Measurements from ENCODE around the gene DENND1B.
A peak's percentile ranks its signal among the peaks of the same experiment; 100 is the strongest.

The DENND1B gene

DNA sequence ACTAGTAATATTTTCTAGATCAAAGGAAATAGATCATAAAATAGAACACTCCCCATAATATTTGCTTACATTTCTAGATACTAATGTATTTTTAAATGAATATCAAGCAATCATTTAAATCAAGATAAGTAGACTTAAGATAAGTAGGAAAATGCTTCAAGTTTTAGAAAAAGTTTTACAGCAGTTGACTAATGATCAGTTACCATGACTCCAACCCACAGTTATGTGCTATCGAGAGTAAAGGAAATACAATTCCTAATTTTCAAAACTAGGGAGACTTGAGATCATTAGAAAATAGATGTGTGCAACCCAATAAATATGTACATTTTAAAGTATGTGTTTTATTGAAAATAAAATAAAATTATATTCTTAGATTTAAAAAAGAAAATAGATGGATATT, 95.0 kb downstream of the DENND1B start:
- no peak for DNase-seq

DNA sequence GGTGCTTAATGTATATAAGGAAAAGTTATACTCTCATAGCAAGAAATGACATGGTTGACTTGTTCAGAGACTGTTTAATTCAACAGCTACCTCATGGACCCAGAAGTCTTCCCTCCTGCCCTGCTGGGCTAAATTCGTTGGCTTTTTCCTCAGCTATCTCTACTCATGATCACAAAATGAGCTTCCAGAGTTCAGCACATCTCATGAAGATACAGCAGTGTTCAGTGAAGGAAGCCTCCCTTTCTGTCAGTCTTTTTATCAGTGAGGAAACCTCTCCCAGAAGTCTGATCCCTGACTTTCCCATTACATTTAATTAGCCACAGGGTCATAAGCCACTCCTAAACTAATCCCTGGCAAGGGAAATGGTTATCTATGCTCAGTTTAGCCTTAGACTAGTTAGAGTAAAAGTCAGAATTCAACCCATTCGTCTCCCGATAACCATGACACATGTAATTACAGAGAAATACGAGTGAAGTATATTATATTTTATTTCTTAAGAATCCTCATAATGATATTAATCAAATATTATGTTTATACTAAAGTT, 97.5 kb downstream of the DENND1B start:
- DNase-seq = no peak

DNA sequence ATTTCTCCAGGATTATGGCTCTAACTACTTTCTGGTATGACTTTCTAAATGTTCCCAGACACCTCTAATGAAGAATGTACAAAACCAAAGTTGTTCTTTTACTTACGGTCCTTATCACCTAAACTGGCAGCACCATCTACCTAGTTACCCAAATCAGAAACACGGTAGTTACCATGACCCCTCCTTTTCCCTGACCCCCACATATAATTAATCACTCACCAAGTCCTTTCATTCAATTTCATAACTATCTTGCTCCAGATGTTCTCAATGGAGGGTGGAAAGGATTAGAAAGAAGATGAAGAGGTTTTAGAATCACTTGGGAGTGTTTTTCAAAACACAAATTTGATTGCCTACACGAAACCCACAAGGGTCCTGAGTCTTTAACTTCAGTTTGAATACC, 98.0 kb downstream of the DENND1B start:
- no peak for DNase-seq

DNA sequence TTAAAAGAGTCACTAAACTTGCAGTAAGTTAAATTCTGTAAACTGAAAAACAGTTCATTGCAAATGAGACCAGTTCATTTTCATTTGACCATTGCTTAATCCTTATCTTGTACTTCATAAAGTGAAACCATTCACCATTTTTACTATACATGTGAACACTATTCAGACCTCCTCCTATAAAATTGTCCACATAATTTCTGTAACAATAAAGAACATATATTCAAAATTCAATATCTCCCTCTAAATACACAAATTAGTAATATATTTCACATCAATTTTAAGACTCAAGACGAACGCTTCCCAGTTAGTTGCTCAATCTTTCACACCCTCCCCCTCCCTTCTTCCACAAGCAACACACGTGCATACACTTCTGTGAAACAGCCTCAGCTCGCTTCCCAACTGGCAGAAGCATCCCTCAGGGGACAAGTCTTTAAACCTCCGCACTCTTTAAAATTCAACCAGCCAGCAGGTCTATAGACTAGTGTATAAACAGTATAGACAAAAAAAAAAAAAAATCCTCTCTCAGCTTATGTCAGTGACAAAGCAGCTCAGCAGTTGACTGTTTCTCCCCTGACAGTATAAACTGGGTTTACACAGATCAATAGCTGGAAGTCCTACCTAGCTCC, 99.6 kb downstream of the DENND1B start:
- no peak for DNase-seq

DNA sequence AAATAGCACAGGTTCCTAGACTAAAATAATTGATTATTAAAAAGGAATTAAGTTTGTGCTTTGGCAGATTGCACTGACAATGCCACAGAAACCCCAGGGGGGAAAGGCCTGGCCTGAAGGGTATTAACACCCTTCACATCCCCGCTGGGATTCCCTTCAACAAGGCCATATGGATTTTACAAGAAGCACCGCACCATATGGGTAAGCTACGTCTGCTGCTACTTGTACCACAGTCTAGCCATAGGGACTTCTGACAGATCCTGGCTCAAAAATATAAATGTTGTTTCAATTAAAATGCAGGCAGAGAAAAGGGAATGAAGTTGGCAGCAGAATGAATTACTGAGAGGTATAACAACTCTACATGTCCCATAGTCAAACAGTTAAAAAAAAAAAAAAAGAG, 101.0 kb downstream of the DENND1B start:
- DNase-seq = no peak

DNA sequence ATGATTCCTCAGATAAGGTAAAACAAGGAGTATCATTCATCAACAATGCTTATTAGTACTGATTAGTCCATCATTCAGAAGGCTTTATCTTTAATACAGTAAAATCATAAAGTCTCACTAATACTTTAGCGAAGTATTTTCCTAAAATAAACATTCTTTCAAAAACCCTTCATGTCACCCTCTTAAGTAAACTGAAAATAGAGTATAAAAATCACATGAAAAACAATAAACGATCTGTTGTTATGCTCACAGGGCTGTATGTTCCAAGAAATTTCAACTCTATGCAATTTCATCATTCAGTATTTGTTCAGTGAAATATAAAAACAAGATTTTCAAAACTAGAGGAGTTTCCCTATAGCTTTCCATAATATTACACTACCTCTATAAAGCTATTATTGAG, 102.0 kb downstream of the DENND1B start:
- no peak for DNase-seq

DNA sequence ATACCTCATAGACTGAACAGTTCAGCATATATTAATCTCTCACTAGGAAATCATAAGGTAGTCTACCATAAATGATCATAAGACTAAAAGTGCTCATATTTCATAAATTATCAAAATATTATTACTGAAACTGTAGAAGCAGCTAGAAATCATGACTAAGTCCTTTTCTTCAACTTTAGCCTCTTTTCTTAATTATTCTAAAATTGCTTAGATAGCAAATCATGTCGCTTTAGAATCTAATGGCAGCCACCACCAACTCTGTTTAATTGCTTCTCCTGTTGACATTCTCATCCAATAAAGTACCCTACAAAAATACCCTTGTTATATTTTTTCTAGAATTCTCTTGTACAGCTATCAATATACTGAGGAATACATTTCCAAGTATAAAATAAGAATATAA, 102.9 kb downstream of the DENND1B start:
- no peak for DNase-seq

DNA sequence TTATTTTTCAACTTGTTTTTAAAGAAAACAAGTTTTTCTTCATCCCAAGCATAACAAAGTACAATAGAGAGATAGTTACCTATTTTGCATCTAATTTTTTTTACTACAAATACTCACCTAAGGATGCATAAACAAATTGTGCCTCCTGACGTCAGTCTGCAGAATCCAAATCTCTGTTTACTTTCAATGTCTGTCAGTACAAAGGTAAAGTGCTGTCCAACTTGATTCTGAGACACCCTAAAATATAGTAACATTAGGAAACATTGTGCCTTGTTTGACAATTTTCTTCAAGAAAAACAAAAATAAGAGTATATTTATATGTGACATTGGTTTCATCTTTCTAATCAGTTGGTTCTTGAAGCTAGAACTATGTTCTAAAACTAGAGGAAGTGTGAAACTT, 103.4 kb downstream of the DENND1B start:
- DNase-seq = no peak

DNA sequence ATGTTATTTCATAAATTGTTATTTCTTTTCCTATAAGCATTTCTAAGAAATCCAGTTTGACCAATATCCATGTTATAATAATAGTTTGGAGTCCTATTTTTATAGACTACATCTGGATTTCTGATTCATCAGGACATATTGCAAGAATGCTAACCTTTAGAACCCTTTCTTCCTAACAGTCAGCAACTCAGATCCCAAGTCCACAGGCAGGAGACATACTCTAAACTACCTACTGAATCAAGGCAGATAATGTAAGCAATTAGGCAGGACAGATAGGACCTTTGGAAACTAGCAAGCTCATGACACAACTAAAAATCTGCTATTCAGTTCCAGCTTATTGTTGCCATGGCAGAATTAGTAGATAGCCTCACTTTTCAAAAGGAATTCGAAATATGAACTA, 104.1 kb downstream of the DENND1B start:
- DNase-seq = no peak

DNA sequence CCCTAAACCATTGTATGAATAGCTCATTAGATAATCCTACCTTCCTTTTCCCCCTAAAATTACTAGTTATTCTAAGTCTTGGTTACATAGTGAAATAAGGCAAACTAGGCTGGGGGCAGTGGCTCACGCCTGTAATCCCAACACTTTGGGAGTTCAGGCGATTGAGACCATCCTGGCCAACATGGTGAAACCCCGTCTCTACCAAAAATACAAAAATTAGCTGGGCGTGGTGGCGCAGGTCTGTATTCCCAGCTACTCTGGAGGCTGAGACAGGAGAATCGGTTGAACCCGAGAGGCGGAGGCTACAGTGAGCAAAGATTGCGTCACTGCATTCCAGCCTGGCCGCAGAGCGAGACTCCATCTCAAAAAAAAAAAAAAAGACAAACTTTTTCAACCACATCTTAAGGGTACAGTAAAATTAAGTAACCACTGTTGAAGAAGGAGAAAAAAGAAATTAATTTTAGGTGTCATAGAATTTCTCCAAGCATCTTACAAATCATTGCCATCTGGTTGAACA, 108.5 kb downstream of the DENND1B start:
- DNase-seq = no peak

DNA sequence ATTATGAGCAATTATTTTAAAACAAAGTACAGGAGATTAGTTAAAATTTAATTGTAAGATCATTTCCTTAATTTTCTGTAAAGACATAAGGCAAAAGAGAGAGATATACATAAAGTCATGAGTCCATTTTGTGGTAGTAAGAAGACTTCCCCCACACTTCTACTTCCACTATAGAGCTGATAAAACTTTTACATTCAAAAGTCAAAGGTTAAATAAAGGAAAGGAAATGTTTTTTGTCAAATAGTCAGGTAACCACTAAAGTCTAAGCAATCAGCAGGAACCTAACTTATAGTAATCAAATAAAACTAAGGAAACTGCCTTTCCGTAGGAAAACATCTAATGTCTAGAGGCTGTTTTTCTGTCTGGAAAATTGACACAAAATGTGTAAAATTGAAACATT, 110.9 kb downstream of the DENND1B start:
- no peak for DNase-seq

DNA sequence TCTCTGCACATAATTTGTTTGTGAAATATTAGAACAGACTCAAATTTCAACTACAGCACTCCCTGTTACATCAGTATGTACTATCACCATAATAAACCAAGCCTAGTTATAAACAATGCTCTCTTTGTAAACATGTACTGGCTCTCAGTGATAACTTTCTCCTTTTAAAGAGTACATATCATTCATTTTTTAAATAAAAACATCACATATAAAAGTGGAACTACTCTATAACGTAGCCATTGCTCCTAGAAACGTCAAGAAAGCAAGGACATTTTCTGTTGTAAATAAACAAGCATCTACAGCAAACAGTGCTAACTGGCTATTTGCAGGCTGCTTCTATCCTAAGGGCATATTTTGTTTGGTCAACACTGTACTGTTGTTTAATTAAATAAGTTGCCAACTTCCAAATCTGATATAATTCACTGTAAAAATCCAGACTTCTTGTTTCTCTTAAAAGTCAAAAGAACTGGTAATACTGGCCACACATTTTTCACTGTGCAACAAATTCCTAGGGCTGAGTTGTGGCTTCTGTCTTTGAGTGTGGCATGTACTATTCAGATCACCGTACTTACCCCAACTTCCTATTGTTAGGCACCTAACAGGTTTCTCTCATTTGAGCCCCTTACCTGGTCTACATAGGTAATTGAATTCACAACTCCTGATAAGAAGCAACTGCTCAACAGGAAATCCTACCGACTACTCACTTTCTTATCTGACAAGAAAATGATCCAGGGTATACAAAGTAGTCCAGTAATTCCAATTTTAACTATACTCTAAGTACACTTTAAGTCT, 111.9 kb downstream of the DENND1B start:
- DNase-seq = no peak

DNA sequence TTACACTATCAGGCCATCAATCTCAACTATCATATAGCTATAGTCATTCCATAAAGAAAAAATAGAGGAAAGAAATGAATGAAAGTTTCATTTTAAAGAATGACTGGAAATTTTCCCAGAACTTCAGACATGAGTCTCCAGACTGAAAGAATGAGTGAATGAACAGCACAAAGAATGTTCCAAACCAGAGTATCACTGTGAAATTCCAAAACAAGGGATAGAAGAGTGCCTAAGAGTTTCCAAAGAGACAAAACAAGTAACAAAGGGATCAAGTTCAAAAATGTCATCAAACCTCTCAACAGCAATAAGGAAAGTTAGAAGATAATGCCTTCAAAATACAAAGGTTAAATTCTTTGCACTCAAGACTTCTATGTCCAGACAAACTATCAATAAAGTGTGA, 114.9 kb downstream of the DENND1B start:
- DNase-seq = no peak

DNA sequence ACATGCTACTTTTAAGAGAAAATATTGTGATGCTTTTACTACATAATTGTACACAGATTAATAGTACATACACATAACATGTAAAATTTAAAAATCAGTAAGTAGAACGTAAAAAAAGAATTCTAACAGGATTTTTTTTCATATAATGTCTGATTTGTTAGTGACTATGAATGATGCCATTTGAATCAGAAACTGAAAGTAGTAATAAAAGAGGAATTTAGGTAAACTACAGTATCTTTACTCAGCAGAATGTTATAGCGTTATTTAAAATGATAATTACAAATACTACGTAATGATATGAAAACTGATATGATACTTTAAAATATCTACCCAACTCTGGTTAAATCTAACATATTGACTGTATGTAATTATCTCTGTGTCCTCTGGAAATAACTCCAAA, 116.1 kb downstream of the DENND1B start:
- DNase-seq = no peak

DNA sequence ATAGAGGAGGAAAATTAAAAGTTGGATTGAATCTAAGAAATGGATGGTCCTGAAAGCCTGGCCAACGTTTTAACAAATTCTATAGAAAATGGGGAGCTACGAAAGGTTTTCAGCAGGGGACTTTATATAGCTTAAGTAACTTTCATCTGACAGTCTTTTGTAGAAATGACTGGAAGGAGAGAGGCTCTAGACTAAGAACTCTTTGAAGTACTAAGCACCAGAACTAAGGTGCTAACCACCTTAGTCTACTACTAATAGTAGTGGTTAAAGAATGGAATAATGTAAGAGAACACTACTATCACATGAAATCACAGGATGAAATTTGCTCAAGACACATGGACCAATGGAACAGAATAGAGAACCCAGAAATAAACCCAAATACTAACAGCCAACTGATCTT, 126.1 kb downstream of the DENND1B start:
- DNase-seq = no peak

DNA sequence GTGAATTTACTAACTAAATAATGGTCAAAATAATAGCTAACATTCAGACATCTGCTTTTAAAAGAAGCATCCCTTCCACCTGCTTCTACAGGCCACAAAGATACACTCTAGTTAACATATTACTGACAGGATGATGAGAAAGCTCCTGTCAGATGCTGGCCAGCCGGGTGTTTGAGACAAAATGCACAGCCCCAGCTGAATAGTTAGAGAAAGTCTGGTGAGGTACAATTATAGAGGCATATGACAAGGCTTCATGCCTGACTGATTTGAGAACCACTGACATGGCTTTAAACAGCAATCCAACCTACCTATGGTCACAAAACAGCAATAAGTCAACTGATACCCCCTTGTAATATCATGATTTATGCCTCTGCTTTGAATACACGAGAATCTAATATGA, 137.0 kb downstream of the DENND1B start:
- no peak for DNase-seq

DNA sequence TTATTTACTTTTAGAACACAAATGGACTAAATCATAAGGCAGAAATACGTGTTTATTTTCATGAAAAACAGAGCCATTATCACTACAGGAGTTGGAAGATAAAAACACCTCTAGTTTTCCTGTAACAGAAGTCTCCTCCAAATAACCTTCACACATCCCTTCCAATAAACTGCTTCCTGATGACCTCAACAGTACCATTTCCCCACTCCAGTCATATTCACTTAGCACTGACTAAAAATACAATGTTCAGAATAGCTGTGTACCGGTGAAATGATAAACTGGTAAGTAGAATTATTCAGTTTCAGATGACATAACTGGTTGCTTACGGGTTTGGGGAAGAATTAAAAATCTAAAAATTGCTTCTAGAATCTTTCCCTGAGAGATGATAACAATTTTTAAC, 137.9 kb downstream of the DENND1B start:
- no peak for DNase-seq

DNA sequence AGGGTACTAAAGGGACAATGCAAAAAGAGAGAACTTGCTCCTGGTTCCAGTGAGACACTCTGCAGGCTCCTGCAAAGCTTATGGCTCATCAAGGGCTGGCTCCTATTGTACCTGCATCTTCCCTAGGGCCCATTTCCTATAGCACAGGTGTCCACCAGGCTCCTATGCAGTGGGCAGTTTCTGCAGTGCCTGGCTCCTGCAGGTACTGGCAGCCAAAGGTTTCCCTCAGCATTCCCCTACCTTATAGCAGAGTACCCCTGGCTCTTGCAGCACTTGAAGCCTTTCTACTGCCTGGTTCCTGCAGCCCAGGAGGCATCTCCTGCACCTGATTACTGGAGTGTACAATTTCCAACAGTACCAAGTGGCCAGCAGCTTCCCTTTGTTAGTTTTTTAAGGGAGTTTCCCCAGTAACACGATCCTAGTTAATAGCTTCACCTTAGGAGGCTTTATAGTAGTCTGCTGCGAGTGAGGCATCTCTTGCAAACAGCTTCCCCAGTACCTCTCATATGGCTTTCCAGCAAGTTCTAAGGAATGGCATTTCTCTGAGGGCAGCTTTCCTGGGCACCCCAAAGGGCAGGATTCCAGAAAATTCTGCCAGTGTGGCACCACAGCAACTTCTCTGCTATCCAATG, 141.7 kb downstream of the DENND1B start:
- DNase-seq = peak; percentile 13

DNA sequence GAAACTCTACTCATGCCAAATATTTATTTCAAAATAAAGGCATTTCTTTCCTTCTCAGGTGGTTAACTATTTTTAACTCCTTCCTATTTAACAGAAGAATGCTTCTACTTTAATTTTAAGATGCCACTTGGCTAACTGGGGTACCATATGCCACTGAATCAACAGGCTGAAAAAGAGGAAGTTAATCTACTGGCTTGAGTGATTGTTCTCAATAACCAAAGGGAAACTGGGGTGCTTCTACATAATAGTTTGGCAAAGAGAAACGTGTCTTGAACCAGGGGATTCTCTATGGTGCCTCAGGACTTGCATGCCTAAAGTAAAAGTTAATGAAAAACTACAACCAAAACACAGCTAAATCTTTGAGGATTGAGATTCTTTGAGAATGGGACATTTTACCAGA, 142.6 kb downstream of the DENND1B start:
- no peak for DNase-seq

DNA sequence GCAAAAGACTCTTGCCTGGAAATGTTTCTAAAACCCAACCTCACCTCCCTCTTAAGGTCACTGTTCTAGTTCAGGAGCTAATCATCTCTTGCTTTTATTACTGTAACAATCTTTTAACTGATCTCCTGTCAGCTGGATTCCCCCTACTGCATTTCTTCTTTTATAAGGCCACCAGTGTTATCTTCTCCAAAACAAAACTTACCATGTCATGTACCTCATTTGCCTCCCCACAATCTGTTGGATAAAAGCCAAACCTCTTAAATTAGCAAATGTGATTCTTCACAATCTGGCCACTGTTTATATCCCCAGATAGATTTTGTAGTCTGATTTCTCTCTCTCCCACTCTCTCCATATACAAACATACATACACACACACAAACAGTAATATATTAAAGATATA, 143.3 kb downstream of the DENND1B start:
- DNase-seq = no peak

DNA sequence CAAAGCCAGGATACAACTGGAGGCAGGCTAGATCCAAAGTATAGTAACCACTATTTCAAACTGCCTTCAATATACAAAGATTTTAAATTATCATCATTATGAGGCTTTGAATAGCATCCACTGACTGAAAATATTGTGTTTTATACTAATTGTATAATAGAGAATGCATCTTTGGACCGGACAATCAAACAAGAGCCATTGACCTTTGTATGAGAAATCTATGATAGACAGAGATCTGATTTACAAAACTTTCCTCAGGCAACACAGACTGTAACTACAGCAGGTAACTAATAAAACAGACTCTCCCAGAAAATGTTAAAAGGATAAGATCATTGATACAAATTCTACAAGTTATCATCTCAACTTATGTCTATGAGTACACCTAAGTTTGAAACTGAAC, 152.9 kb downstream of the DENND1B start:
- DNase-seq = no peak

DNA sequence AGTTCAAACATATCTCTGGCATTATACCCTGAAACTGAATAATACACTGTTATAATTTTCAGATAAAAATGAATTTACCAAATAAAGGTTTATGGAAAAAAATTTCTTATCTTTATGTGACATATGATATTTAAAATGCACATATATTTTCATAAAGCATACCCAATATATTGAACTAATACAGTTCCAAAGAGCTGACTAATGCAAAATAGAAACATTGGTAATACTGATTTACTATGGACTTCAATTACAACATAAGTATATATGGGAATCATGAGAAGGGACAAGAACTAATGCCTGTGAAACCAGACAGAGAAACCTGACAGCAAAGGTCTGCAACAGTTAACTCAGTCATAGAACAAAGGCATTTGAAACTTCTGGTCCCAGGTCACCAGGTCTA, 153.5 kb downstream of the DENND1B start:
- DNase-seq = no peak

DNA sequence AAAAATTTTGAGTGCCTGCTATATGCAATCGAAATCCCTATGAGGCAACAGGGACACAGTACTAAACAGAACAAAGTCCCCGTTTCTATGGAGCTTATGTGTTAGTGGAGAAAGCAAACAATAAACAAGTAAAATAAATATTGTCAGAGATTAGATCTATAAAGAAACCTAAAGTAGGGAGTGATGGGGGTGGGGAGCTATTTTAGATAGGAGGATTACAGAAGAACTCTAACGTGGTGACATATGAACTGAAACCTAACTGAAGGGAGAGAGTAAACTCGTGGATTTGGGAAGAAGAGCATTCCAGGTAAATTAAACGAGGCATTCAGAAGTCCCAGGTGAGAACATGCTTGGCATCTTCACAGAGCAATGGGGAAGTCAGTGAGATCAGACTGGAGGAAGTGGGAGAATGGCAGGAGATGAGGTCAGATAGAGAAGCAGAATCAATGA, 154.5 kb downstream of the DENND1B start:
- DNase-seq = peak; percentile 20

Data from NCI-H748 treated with DMSO at 0.1 percent for 48 hours (cell line).